Fibroblast of lung (primary cell): ENCODE measurements around the gene GNAI2. TPM values are rescaled to one million over a fixed set of nuclear protein-coding genes. Genes with fewer than 3 reads are reported as not detected.

Experiments
- DNase-seq, 2 donors: peaks; one replicate each; pipeline versions ENCODE4 v3.0.0 to v3.0.0-alpha.2; 2010; ENCODE audit warnings: low read depth in 2 of 2
- H2AFZ ChIP-seq: 2 replicates; pipeline ENCODE4 v1.5.1; 2012; ENCODE audit warnings: low read length, control low read depth, inconsistent platforms
- H3K27ac ChIP-seq: 2 replicates; pipeline ENCODE4 v1.5.1; 2011; ENCODE audit warnings: low read length, control low read depth; ENCODE audit not compliant: insufficient read depth
- H3K27me3 ChIP-seq: 2 replicates; pipeline ENCODE4 v1.5.1; 2011; ENCODE audit warnings: mild to moderate bottlenecking, low read length; ENCODE audit not compliant: control insufficient read depth, insufficient read depth
- H3K36me3 ChIP-seq: 2 replicates; pipeline ENCODE4 v1.5.1; 2011; ENCODE audit warnings: low read length; ENCODE audit not compliant: control insufficient read depth, insufficient read depth
- H3K4me1 ChIP-seq: 2 replicates; pipeline ENCODE4 v1.5.1; 2011; ENCODE audit warnings: low read length; ENCODE audit not compliant: control insufficient read depth, insufficient read depth; ENCODE audit errors: extremely low read depth
- H3K4me2 ChIP-seq: 2 replicates; pipeline ENCODE4 v1.5.1; 2011; ENCODE audit warnings: low read length, control low read depth; ENCODE audit not compliant: insufficient read depth; ENCODE audit errors: extremely low read depth
- H3K4me3 ChIP-seq, 4 experiments: fragments of 200-600 bp in 1 of 4; sonication (generic) in 1 of 4; replicated peaks in 1 of 4; 2 replicates each; pipeline ENCODE4 v1.5.1; 2011 to 2016; ENCODE audit warnings: low read length in 4 of 4, low read depth in 3 of 4, mild to moderate bottlenecking in 3 of 4, control low read depth in 2 of 4, inconsistent platforms in 1 of 4, mixed read lengths in 1 of 4; ENCODE audit not compliant: insufficient read depth in 1 of 4; ENCODE audit errors: control extremely low read depth in 1 of 4
- H3K79me2 ChIP-seq: 2 replicates; pipeline ENCODE4 v1.5.1; 2012; ENCODE audit warnings: mild to moderate bottlenecking, low read length, inconsistent platforms; ENCODE audit not compliant: control insufficient read depth, insufficient read depth
- H3K9ac ChIP-seq: 2 replicates; pipeline ENCODE4 v1.5.1; 2011; ENCODE audit warnings: mild to moderate bottlenecking, low read length, control low read depth; ENCODE audit not compliant: insufficient read depth
- H3K9me3 ChIP-seq: 2 replicates; pipeline ENCODE4 v1.5.1; 2012; ENCODE audit warnings: low read depth, low read length; ENCODE audit not compliant: control insufficient read depth, insufficient read depth
- H4K20me1 ChIP-seq: 2 replicates; pipeline ENCODE4 v1.5.1; 2011; ENCODE audit warnings: low read length; ENCODE audit not compliant: control insufficient read depth, insufficient read depth; ENCODE audit errors: extremely low read depth
- EZH2 ChIP-seq: IDR thresholded peaks from 2 replicates; pipeline ENCODE4 v1.5.1; 2012; ENCODE audit warnings: low read length, control low read depth, mild to moderate bottlenecking; ENCODE audit errors: missing control alignments
- polyA plus RNA-seq, 2 donors: library from polyadenylated mRNA; depleted of rRNA in 1 of 2; stranded (reverse) in 1 of 2; unstranded in 1 of 2; fragments of >200 nt; gene quantifications; 2 replicates each; pipeline ENCODE4 v1.2.1, GENCODE V29; 2011 to 2012; ENCODE audit warnings: missing spikeins in 1 of 2
- total RNA-seq: library from RNA; depleted of rRNA; stranded (reverse); fragments of >200 nt; gene quantifications from 2 replicates; pipeline ENCODE4 v1.2.1, GENCODE V29; 2014
- TF ChIP-seq, protein P1 (sequence below), 2 donors: IDR thresholded peaks in 1 of 2; conservative IDR thresholded peaks in 1 of 2; 1 replicate in 1 of 2; 2 replicates in 1 of 2; pipeline ENCODE4 v1.5.1; 2011 to 2012; ENCODE audit warnings: low read length in 2 of 2, control low read depth in 1 of 2, inconsistent platforms in 1 of 2, low read depth in 1 of 2, mild to moderate bottlenecking in 1 of 2

GNAI2 gene
- total and polyA plus RNA-seq, 2 donors (not counting 1 experiment from before 2014, with no cell fraction given) = 238 to 704 TPM

DNA sequence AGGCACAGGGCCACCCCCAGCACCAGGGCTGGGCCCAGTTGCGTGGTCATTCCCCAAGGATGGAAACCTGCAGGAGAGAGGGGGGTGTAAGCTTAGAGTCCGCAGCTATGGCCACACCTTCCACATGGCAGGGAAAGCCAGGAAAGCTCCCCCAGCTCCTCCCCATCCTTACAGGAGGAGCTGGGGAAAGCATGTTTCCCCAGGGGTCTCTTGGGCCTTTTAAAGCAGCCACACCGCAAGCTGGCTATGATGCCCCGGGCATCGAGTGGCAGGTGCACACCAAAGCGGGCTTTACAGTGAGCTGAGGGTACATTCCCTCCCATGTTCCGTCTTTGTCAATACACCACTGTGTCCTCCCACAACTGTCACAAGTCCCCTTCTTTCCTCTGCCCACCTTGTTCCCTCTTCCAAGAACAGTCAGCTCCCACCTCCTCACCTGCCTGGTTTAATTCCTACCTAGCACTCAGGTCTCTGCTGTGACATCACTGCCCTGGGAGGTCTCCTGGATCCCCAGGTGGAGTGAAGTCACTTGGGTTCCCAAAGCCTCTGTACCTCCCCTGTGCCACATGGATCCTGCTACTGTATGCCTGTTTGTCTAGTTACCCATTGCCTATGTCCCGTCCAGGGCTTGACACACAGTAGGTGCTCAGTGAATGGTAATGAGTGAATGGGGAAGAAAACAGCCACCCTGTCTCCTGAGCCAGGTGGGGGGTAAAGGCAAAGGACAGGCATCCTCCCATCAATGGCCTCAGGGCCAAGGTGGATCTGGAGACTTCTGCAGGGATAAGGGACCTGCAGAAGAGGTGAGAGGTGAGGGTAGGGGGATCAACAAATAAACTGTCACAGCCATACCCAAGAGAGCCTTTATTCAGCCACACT lies 59.8 kb downstream of the GNAI2 start:
- Histone ChIP-seq H3K4me3 (no peak overlapping the region), H3K9ac (no peak overlapping the region), H3K79me2 (peaks cover 11% of the 10 kb centered on the region), H3K27me3 (no peaks in the 10 kb centered on the region), H3K9me3 (no peaks in the 10 kb centered on the region), H3K27ac (no peak overlapping the region), H3K4me2 (no peak overlapping the region), H2AFZ (no peak overlapping the region), H4K20me1 (no peaks in the 10 kb centered on the region), H3K36me3 (peaks cover 2% of the 10 kb centered on the region), H3K4me1 (peaks cover 20% of the 10 kb centered on the region)
- no peak for TF ChIP-seq EZH2
- TF ChIP-seq, protein P1, sequence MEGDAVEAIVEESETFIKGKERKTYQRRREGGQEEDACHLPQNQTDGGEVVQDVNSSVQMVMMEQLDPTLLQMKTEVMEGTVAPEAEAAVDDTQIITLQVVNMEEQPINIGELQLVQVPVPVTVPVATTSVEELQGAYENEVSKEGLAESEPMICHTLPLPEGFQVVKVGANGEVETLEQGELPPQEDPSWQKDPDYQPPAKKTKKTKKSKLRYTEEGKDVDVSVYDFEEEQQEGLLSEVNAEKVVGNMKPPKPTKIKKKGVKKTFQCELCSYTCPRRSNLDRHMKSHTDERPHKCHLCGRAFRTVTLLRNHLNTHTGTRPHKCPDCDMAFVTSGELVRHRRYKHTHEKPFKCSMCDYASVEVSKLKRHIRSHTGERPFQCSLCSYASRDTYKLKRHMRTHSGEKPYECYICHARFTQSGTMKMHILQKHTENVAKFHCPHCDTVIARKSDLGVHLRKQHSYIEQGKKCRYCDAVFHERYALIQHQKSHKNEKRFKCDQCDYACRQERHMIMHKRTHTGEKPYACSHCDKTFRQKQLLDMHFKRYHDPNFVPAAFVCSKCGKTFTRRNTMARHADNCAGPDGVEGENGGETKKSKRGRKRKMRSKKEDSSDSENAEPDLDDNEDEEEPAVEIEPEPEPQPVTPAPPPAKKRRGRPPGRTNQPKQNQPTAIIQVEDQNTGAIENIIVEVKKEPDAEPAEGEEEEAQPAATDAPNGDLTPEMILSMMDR (conservative IDR thresholded peaks at IDR 0.05 in 1 of 2, IDR thresholded peaks at IDR 0.05 in 1 of 2; ENCODE audit: low read depth in 1 of 2, low read length in 2 of 2) = no peak
- no peak for DNase-seq

GRCh38 chr3:50296721-50297383 lies 60.8 kb downstream of the GNAI2 start:
- Histone ChIP-seq H3K4me3 (no peak overlapping the region), H4K20me1 (no peaks in the 10 kb centered on the region), H3K9ac (no peak overlapping the region), H3K9me3 (no peaks in the 10 kb centered on the region), H2AFZ (no peak overlapping the region), H3K4me1 (peaks cover 20% of the 10 kb centered on the region), H3K4me2 (no peak overlapping the region), H3K36me3 (peaks cover 2% of the 10 kb centered on the region), H3K27ac (no peak overlapping the region), H3K27me3 (no peaks in the 10 kb centered on the region), H3K79me2 (peaks cover under 1% of the 10 kb centered on the region)
- no peak for TF ChIP-seq EZH2
- TF ChIP-seq, protein P1 (conservative IDR thresholded peaks at IDR 0.05 in 1 of 2, IDR thresholded peaks at IDR 0.05 in 1 of 2; ENCODE audit: low read depth in 1 of 2, low read length in 2 of 2) = no peak
- DNase-seq = no peak

DNA sequence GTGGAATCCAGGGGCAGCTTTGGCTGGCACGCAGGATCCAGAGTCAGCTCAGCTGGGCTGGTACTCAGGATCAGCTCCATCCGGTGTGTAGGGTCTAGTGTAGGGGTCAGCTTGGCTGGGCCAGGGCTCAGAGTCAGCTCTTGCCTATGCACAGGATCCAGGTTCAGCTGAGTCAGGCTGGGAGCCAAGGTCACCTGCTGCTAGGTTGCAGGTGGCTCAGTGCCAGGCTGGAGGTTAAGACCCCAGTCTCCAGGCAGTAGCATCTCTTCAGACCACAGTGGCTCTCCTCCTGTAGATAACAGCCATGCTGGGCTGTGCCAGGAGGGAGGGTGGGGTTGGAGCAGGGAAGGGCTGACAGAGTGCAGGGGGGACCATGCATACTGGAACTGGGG lies 61.4 kb downstream of the GNAI2 start:
- TF ChIP-seq, protein P1 (conservative IDR thresholded peaks at IDR 0.05 in 1 of 2, IDR thresholded peaks at IDR 0.05 in 1 of 2; ENCODE audit: low read depth in 1 of 2, low read length in 2 of 2) = no peak
- TF ChIP-seq EZH2 = no peak
- Histone ChIP-seq H3K36me3 (peaks cover 2% of the 10 kb centered on the region), H3K9me3 (no peaks in the 10 kb centered on the region)

More for the DNA sequence above, 61.4 kb downstream of the GNAI2 start:
- H3K4me1 ChIP-seq = peaks cover 20% of the 10 kb centered on the region
- no peak overlapping the region for H3K4me3 ChIP-seq
- H2AFZ ChIP-seq = no peak overlapping the region
- H3K79me2 ChIP-seq = no peaks in the 10 kb centered on the region
- H3K9ac ChIP-seq = no peak overlapping the region
- H3K27ac ChIP-seq = no peak overlapping the region
- H3K4me2 ChIP-seq = no peak overlapping the region
- DNase-seq = no peak
- H3K27me3 ChIP-seq = no peaks in the 10 kb centered on the region
- H4K20me1 ChIP-seq = no peaks in the 10 kb centered on the region
